DMS 273 treated with DMSO at 0.1 percent for 48 hours (cell line): Measurements from ENCODE around the gene C1QTNF8.

Experiments
- DNase-seq: peaks from one replicate; lab custom pipeline; 2025; lab: John Stamatoyannopoulos, UW

The C1QTNF8 gene

DNA sequence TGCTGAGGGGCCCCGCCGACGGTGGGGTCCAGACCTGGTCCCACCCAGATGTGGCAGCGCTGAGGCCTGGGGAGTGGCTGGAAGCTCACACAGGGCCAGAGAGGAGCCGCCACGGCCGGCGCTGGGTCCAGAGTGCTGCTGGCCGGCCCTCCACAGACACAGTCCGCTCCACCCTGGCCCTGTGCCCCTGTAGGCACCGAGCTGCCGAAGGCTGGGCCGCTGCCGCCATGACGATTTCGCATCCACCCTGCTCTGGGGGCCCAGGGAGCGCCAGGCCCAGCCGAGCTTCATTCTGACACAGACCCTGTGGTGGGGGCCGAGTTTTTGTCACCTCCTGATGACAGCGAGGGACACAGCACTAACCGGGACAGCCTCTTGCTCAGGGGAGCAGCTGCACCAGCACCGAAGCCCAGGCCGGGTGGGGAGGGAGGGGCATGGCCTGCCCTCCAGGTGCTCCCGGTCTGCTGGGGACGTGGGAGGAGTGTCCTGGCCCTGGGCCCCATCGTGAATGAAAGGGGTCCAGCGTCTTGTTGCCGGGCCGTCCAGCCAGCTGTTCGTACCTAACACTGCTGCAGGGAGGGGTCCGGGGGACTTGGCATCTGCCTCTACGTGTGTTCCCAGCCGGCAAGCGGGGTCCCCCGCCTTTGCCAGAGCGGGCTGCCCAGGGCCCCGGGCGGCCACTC lies 50.6 kb downstream of the C1QTNF8 start:
- DNase-seq = no peak

DNA sequence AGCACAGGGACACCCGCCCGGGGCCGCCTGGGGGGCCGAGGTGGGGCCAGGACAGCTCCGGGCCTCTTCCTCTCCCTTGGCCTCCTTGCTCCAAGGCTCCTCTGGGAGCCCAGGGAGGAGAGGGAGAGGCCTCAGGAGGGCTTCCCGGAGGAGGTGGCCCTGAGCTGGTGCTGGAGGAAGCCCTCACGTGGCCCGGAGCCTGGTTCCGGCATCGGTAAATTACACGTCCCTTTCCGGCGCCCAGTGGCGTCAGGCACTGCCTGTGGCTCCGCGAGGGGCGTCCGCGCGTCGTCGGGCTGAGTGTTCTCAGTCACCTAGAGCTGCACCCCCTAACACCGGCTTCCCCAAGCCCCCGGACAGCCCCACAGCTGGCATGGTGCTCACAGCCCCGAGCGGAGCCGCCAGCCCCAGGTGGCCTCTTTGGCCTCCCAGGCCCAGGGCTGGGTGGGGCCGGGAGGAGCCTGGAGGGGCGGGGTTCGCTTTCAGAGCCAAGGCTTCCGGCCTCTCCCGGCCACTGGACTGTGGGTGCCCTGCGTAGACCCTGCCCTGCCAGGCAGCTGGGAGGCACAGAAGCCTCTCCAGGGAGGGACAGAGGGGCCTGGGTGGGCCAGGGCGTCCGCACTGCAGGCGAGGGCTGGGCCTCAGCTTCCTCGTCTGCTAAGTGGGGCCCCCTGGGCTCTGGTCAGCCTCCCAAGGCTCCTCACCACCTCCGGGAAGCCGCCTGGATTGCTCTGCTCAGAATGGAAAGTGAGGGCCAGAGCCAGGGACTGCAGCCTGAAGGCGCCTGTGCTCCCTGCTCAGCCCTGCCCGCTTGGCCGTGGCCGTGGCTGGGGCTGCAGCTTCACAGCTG lies 51.4 kb downstream of the C1QTNF8 start:
- DNase-seq = no peak

DNA sequence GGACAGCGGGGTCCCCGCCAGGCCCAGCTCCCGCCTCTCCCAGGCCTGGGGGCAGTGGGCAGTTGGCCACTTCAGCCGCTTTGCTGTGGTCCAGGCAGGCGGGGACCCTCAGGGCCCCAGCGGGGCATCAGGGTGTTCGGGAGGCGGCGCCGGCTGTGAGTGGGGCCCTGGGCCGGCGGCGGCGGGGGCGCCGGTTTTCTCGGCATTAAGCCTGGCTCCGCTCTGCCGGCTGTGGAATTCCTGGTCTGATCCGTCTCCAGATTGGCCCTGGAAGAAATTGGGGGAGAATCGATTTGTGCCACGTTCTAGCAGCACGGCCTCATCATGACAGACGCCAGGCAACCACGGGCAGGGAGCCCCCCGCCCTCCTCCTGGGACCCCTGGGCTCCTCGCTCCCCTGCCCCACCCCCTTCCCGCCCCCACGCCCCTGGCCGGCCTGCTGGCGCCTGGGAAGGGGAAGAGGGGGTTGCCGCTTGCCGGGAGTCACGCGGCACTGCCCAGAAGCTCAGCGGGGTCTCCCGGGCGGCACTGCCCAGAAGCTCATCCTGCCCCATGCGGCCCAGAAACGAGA lies 52.1 kb downstream of the C1QTNF8 start:
- DNase-seq = no peak

DNA sequence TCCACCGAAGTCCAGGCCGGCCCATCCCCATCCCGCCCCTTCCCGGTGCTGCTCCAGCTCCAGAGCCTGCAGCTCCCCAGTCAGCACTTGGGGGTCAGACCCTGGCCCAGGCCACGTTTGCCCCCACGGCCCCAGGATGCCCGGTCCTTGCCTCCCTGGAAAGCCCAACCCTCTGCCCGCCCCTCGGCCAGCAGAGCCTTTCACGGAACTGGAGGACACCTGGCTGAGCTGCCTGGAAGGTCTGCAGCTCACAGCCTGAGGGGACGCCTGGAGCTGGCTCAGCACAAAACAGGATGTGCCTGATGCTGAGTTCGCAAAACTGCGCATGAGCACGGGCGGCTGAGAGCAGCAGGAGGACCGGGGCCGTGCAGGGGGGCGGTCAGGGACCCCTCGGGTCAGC lies 53.2 kb downstream of the C1QTNF8 start:
- DNase-seq = no peak

DNA sequence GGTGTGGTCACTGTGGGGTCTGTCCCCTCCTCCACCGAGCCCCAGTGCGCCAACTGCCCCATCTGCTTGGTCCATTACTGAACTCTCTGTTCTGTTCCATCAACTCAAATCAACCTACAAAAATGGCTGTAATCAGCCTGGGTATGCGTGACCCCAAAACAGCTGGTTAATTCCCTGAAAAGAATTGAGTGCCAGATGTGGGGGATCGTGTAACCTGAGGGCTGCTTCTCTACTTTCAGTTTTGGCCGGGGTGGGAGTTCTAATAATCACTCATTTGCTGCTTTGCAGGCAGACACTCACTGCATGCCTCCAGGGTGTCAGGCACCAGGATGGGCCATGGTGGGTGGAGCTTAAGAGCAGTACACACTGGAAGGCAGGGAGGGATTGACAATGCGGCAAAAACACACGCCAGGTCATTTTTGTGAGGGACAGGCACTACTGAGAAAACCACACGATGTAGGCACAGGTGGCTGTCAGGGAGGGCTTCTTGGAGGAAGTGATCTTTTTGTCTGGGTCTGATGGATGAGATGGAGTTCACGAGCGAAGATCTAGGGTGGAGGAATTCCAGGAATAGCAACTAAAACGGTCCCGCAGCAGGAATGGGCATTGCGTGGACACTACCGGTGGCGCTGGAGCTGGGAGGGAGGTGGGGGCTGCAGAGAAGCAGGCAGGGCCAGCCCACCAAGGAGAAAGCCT lies 53.8 kb downstream of the C1QTNF8 start:
- no peak for DNase-seq

GRCh38 chr16:1040346-1040745 lies 55.7 kb downstream of the C1QTNF8 start:
- no peak for DNase-seq

GRCh38 chr16:1039762-1040161 lies 56.3 kb downstream of the C1QTNF8 start:
- DNase-seq = no peak

- DNase-seq = no peak
Observed at GRCh38 chr16:1038932-1039331, 57.1 kb downstream of the C1QTNF8 start.
